Gastrocnemius medialis (tissue), 4 donors: ENCODE data around the gene XKR8. TPM values are rescaled to one million over a fixed set of nuclear protein-coding genes. Genes with fewer than 3 reads are reported as not detected.

Experiments
- ATAC-seq, 2 donors: fragments of 150-250 bp; one replicate each; pipeline ENCODE4 v1.9.1; 2016
- DNase-seq, 2 donors: peaks; one replicate each; pipeline ENCODE4 v3.0.0-alpha.2; 2019
- H3K27ac ChIP-seq, 4 donors: fragments of 200-600 bp; sonication (generic); 1 replicate in 1 of 4; 2 replicates in 3 of 4; pipeline ENCODE4 v1.5.1; 2016 to 2018; ENCODE audit warnings: mild to moderate bottlenecking in 2 of 4, moderate library complexity in 1 of 4
- H3K27me3 ChIP-seq, 3 donors: fragments of 200-600 bp; sonication (generic) in 2 of 3; 1 replicate in 1 of 3; 2 replicates in 2 of 3; pipeline versions ENCODE4 v1.5.1 to v1.6.0; 2016 to 2019; ENCODE audit warnings: mild to moderate bottlenecking in 1 of 3, moderate library complexity in 1 of 3
- H3K36me3 ChIP-seq, 2 donors: fragments of 200-600 bp; sonication (generic) in 1 of 2; one replicate each; pipeline ENCODE4 v1.5.1; 2017 to 2018
- H3K4me1 ChIP-seq, 2 donors: fragments of 200-600 bp; sonication (generic) in 1 of 2; one replicate each; pipeline ENCODE4 v1.5.1; 2016 to 2017; ENCODE audit warnings: mild to moderate bottlenecking in 2 of 2
- H3K4me3 ChIP-seq, 4 donors: fragments of 200-600 bp; sonication (generic) in 3 of 4; 1 replicate in 1 of 4; 2 replicates in 3 of 4; pipeline ENCODE4 v1.5.1; 2016 to 2019; ENCODE audit warnings: mild to moderate bottlenecking in 2 of 4
- H3K9me3 ChIP-seq, 3 donors: fragments of 200-600 bp; sonication (generic) in 2 of 3; 1 replicate in 1 of 3; 2 replicates in 2 of 3; pipeline ENCODE4 v1.5.1; 2016 to 2019
- POLR2A ChIP-seq, 2 donors: fragments of 450-650 bp; IDR thresholded peaks; one replicate each; pipeline ENCODE4 v1.6.1; 2017; ENCODE audit warnings: antibody characterized with exemption in 2 of 2, mild to moderate bottlenecking in 2 of 2, moderate library complexity in 2 of 2
- in situ Hi-C, 4 donors: fragments of 200-750 bp; cut with MboI; loops; one replicate each; pipeline versions ENCODE4 v1.15.0 to v1.8.0; 2017; ENCODE audit warnings: low sequenced_read_pairs in 4 of 4
- intact Hi-C: fragments of 100-400 bp; cut with DNase I; formaldehyde crosslinking; loops from one replicate; pipeline ENCODE4 v1.15.1; 2023; ENCODE audit warnings: low total_unique reads
- total RNA-seq, 4 donors: library from RNA; depleted of rRNA; stranded (reverse); fragments of >200 nt; gene quantifications; one replicate each; pipeline versions ENCODE4 v1.1.0 to v1.2.3, GENCODE V29; 2016
- TF ChIP-seq, protein P1 (sequence below), 5 experiments: fragments of 450-650 bp in 3 of 5; fragments of 200-600 bp in 2 of 5; sonication (generic) in 2 of 5; IDR thresholded peaks in 4 of 5; conservative IDR thresholded peaks in 1 of 5; 1 replicate in 4 of 5; 2 replicates in 1 of 5; pipeline ENCODE4 v1.5.1; 2016 to 2019; ENCODE audit warnings: antibody characterized with exemption in 5 of 5, mild to moderate bottlenecking in 3 of 5, moderate library complexity in 3 of 5

The XKR8 gene
- total RNA-seq, 4 donors from 2014 or later: 3.8 to 7.4 (median 5.4) TPM

DNA sequence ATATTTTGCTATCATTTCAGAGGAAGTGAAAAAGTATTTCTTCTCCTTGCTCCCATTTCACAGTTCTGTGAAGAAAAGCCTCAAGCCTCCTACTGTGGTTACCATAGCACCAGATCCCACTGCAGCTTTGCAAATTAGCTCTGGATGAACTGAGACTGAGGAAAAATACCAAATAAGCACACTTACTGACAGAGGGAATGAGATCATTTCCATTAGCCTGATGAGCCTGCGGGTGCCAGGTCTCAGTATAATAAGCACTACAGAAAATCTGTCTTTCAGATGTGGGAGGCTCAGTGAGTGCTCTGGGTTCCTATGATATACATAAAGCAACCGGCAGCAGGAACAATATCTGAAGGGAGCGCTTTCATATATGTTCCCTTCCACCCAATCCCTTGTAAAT lies 21.4 kb downstream of the XKR8 start:
- Histone ChIP-seq H3K4me1 (peaks cover 3 to 10% of the 10 kb centered on the region in 2 donors), H3K27me3 (no peaks in the 10 kb centered on the region), H3K4me3 (no peak overlapping the region), H3K27ac (no peak overlapping the region), H3K9me3 (no peaks in the 10 kb centered on the region), H3K36me3 (peaks cover 0 to 21% of the 10 kb centered on the region in 2 donors)
- in situ Hi-C loops (loop anchor here in 2 of 4 donors (5.0 to 25.0 kb wide), 2 partner anchors 119 to 124 kb away; partner anchors contain the start of gene THEMIS2 (in 1 of the 2)), intact Hi-C loops (no loop called here)
- TF ChIP-seq POLR2A (IDR thresholded peaks at IDR 0.05): no peak
- TF ChIP-seq, protein P1, sequence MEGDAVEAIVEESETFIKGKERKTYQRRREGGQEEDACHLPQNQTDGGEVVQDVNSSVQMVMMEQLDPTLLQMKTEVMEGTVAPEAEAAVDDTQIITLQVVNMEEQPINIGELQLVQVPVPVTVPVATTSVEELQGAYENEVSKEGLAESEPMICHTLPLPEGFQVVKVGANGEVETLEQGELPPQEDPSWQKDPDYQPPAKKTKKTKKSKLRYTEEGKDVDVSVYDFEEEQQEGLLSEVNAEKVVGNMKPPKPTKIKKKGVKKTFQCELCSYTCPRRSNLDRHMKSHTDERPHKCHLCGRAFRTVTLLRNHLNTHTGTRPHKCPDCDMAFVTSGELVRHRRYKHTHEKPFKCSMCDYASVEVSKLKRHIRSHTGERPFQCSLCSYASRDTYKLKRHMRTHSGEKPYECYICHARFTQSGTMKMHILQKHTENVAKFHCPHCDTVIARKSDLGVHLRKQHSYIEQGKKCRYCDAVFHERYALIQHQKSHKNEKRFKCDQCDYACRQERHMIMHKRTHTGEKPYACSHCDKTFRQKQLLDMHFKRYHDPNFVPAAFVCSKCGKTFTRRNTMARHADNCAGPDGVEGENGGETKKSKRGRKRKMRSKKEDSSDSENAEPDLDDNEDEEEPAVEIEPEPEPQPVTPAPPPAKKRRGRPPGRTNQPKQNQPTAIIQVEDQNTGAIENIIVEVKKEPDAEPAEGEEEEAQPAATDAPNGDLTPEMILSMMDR (IDR thresholded peaks at IDR 0.05 in 4 of 5, conservative IDR thresholded peaks at IDR 0.05 in 1 of 5): no peak
- DNase-seq (no peak), ATAC-seq (no peak)

DNA sequence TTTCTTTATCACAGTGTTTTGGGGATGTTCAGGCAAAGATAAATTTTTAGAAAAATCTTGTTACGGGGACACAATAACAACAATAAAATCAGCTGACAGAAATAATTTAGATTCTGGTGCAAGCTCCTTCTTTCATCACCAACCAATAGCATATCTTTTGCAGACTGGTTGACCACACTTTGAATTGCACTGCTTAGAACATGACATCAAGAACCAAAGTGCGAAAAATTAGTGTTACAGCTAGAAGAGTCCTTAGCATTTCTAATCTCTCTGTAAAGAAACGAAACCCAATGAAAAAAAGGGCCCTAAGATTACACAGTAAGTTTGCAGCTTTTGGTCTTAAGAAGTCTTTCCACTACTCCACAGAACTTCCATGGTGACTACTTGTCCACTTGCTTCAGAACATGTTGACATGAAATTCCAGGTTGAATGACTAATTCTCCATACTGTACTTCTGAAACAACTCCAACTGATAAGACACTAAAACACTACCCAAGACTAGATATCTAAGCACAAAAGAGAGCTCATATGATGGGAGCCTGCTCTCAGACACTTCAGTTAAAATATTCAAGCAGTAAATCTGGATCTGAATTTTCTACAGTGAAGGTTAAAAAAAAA lies 31.3 kb downstream of the XKR8 start:
- Histone ChIP-seq H3K27ac (no peak overlapping the region), H3K4me1 (no peaks in the 10 kb centered on the region), H3K9me3 (no peaks in the 10 kb centered on the region), H3K27me3 (no peaks in the 10 kb centered on the region), H3K4me3 (no peak overlapping the region), H3K36me3 (peaks cover 0 to 90% of the 10 kb centered on the region in 2 donors)
- no peak for DNase-seq
- intact Hi-C loops: loop anchor here (10.0 kb wide), 1 partner anchor 64 kb away; no protein-coding TSS in a partner anchor
- no peak for ATAC-seq
- no peak for TF ChIP-seq POLR2A (IDR thresholded peaks at IDR 0.05)
- TF ChIP-seq, protein P1 (IDR thresholded peaks at IDR 0.05 in 4 of 5, conservative IDR thresholded peaks at IDR 0.05 in 1 of 5): no peak
- in situ Hi-C loops: loop anchor here in 1 of 4 donors (25.0 kb wide), 1 partner anchor 129 kb away; the partner anchor contains the start of gene THEMIS2

DNA sequence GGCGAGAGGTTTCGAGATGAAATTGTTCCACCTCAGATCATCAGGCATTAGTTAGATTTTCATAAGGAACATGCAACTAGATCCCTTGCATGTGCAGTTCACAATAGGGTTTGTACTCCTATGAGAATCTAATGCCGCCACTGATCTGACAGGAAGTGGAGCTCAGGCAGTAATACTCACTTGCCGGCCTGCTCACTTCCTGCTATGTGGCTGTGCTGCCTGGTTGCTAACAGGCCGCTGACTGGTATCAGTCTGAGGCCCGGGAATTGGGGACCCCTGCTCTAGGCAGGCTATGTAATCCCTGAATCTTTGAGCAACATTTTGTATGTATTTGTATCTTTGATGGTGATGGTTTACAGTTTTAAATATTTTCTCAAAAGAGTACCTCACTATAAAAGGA lies 32.5 kb downstream of the XKR8 start:
- TF ChIP-seq POLR2A (IDR thresholded peaks at IDR 0.05): no peak
- TF ChIP-seq, protein P1 (IDR thresholded peaks at IDR 0.05 in 4 of 5, conservative IDR thresholded peaks at IDR 0.05 in 1 of 5): no peak
- Histone ChIP-seq H3K27ac (no peak overlapping the region), H3K4me3 (no peak overlapping the region), H3K36me3 (peaks cover under 1 to 95% of the 10 kb centered on the region in 2 donors), H3K9me3 (no peaks in the 10 kb centered on the region), H3K4me1 (no peaks in the 10 kb centered on the region), H3K27me3 (no peaks in the 10 kb centered on the region)
- no peak for ATAC-seq
- intact Hi-C loops (loop anchor here (10.0 kb wide), 1 partner anchor 63 kb away; no protein-coding TSS in a partner anchor), in situ Hi-C loops (loop anchor here in 1 of 4 donors (25.0 kb wide), 1 partner anchor 130 kb away; the partner anchor contains the start of gene THEMIS2)
- DNase-seq: no peak

DNA sequence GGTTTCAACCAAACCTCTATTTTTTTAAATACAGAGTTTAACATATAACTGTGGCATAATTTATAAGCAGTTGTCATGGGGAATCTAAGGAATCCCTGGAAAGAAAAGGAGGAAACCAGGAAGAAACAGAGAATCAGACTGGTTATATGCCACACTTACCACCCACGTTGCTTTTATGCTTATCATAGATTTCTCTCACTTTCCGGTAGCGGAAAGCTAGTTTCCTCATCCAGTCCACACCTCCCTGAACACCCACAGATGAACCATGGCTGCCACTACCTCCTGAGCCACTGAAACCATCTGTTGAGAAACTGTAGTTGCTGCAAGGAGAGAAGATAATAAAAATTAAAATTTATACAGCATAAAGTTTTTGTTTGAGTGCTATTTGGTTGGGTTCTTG lies 33.5 kb downstream of the XKR8 start:
- intact Hi-C loops (loop anchor here (10.0 kb wide), 1 partner anchor 62 kb away; no protein-coding TSS in a partner anchor), in situ Hi-C loops (loop anchor here in 1 of 4 donors (25.0 kb wide), 1 partner anchor 131 kb away; the partner anchor contains the start of gene THEMIS2)
- H3K27me3 ChIP-seq: no peaks in the 10 kb centered on the region
- ATAC-seq (no peak), DNase-seq (no peak)
- no peak overlapping the region for H3K4me3 ChIP-seq
- TF ChIP-seq, protein P1 (IDR thresholded peaks at IDR 0.05 in 4 of 5, conservative IDR thresholded peaks at IDR 0.05 in 1 of 5): no peak
- no peak for TF ChIP-seq POLR2A (IDR thresholded peaks at IDR 0.05)
- no peaks in the 10 kb centered on the region for H3K9me3 ChIP-seq
- peak overlapping the region in 1 of 4 donors; percentile 9 for H3K27ac ChIP-seq
- H3K36me3 ChIP-seq: peaks cover 5 to 95% of the 10 kb centered on the region in 2 donors
- no peaks in the 10 kb centered on the region for H3K4me1 ChIP-seq
